ENCODE measurements around the gene ADAD2. TPM values are rescaled to one million over a fixed set of nuclear protein-coding genes. Genes with fewer than 3 reads are reported as not detected.

Gene ADAD2
- total RNA-seq, 1 donor from 2014 or later, result not detected

GRCh38 chr16:84182680-84183571 is 8.0 kb upstream of the ADAD2 start:
- H3K9me3 ChIP-seq (ENCODE audit: low read depth), result no peaks in the 10 kb centered on the region
- peaks cover 11% of the 10 kb centered on the region for H3K4me1 Mint-ChIP-seq
- H3K4me1 ChIP-seq, result peaks cover 5% of the 10 kb centered on the region
- no peak overlapping the region for H3K27ac Mint-ChIP-seq
- DNase-seq (ENCODE audit: low spot score), result no peak
- peaks cover 4% of the 10 kb centered on the region for H3K36me3 Mint-ChIP-seq
- no peak overlapping the region for H3K4me3 Mint-ChIP-seq
- H3K27me3 Mint-ChIP-seq (ENCODE audit: insufficient read depth, low read depth), result no peaks in the 10 kb centered on the region
- no peaks in the 10 kb centered on the region for H3F3A ChIP-seq (ENCODE audit: low read depth)
- H3K4me2 ChIP-seq, result no peak overlapping the region
- TF ChIP-seq EZH2 (IDR thresholded peaks at IDR 0.05) (no peak), CTCF (IDR thresholded peaks at IDR 0.05) (no peak), EZH2phosphoT487 (IDR thresholded peaks at IDR 0.05) (no peak)
- no peak overlapping the region for H3K4me3 ChIP-seq
- H3K9ac ChIP-seq, result no peak overlapping the region
- H3K27ac ChIP-seq, result no peak overlapping the region
- no peaks in the 10 kb centered on the region for H3K27me3 ChIP-seq
- no peaks in the 10 kb centered on the region for H3K36me3 ChIP-seq
- no peak overlapping the region for H2AFZ ChIP-seq (replicated peaks)
- peaks cover 37% of the 10 kb centered on the region for H3K79me2 ChIP-seq (ENCODE audit: low read depth)
- no peaks in the 10 kb centered on the region for H3K9me3 Mint-ChIP-seq
- peaks cover 13% of the 10 kb centered on the region for H4K20me1 ChIP-seq (ENCODE audit: low read depth)

- H3K27me3 ChIP-seq, result no peaks in the 10 kb centered on the region
- Mint-ChIP-seq H3K9me3 (no peaks in the 10 kb centered on the region), H3K27ac (no peak overlapping the region), H3K27me3 (ENCODE audit: insufficient read depth, low read depth) (no peaks in the 10 kb centered on the region), H3K4me1 (peaks cover 11% of the 10 kb centered on the region), H3K4me3 (no peak overlapping the region), H3K36me3 (peaks cover 4% of the 10 kb centered on the region)
- DNase-seq (ENCODE audit: low spot score), result no peak
- H3K27ac ChIP-seq, result no peak overlapping the region
- peaks cover 37% of the 10 kb centered on the region for H3K79me2 ChIP-seq (ENCODE audit: low read depth)
- no peaks in the 10 kb centered on the region for H3F3A ChIP-seq (ENCODE audit: low read depth)
- H3K36me3 ChIP-seq, result no peaks in the 10 kb centered on the region
- no peak overlapping the region for H3K4me2 ChIP-seq
- H3K9ac ChIP-seq, result no peak overlapping the region
- H3K4me1 ChIP-seq, result peaks cover 5% of the 10 kb centered on the region
- TF ChIP-seq CTCF (IDR thresholded peaks at IDR 0.05) (no peak), EZH2 (IDR thresholded peaks at IDR 0.05) (no peak), EZH2phosphoT487 (IDR thresholded peaks at IDR 0.05) (no peak)
- H3K9me3 ChIP-seq (ENCODE audit: low read depth), result no peaks in the 10 kb centered on the region
- H2AFZ ChIP-seq (replicated peaks), result no peak overlapping the region
- no peak overlapping the region for H3K4me3 ChIP-seq
- H4K20me1 ChIP-seq (ENCODE audit: low read depth), result peaks cover 13% of the 10 kb centered on the region
Measured at GRCh38 chr16:84183572-84183875, 7.4 kb upstream of the ADAD2 start.

GRCh38 chr16:84183911-84184591 is 6.9 kb upstream of the ADAD2 start:
- H3K4me3 ChIP-seq, result no peak overlapping the region
- peaks cover 37% of the 10 kb centered on the region for H3K79me2 ChIP-seq (ENCODE audit: low read depth)
- Mint-ChIP-seq H3K9me3 (no peaks in the 10 kb centered on the region), H3K4me1 (peaks cover 11% of the 10 kb centered on the region), H3K27me3 (ENCODE audit: insufficient read depth, low read depth) (no peaks in the 10 kb centered on the region), H3K4me3 (no peak overlapping the region), H3K36me3 (peaks cover 4% of the 10 kb centered on the region), H3K27ac (no peak overlapping the region)
- H4K20me1 ChIP-seq (ENCODE audit: low read depth), result peaks cover 13% of the 10 kb centered on the region
- H3K27ac ChIP-seq, result no peak overlapping the region
- peaks cover 5% of the 10 kb centered on the region for H3K4me1 ChIP-seq
- no peaks in the 10 kb centered on the region for H3K27me3 ChIP-seq
- DNase-seq (ENCODE audit: low spot score), result no peak
- no peaks in the 10 kb centered on the region for H3K36me3 ChIP-seq
- H3K9me3 ChIP-seq (ENCODE audit: low read depth), result no peaks in the 10 kb centered on the region
- H3K4me2 ChIP-seq, result no peak overlapping the region
- TF ChIP-seq CTCF (IDR thresholded peaks at IDR 0.05), result peak; percentile 13
- TF ChIP-seq EZH2phosphoT487 (IDR thresholded peaks at IDR 0.05), result no peak
- no peaks in the 10 kb centered on the region for H3F3A ChIP-seq (ENCODE audit: low read depth)
- H3K9ac ChIP-seq, result no peak overlapping the region
- no peak overlapping the region for H2AFZ ChIP-seq (replicated peaks)
